GM18909 (cell line): ENCODE measurements around the gene ALG11.

Source experiments
- ATAC-seq: cut with Tn5 transposase; IDR thresholded peaks from one replicate; pipeline ENCODE4 v1.9.1; 2021; ENCODE audit warnings: mild to moderate bottlenecking; ENCODE audit not compliant: unreplicated experiment, poor library complexity

ALG11 gene

GRCh38 chr13:51996641-51997040 is 15.6 kb upstream of the ALG11 start:
- ATAC-seq: no peak

DNA sequence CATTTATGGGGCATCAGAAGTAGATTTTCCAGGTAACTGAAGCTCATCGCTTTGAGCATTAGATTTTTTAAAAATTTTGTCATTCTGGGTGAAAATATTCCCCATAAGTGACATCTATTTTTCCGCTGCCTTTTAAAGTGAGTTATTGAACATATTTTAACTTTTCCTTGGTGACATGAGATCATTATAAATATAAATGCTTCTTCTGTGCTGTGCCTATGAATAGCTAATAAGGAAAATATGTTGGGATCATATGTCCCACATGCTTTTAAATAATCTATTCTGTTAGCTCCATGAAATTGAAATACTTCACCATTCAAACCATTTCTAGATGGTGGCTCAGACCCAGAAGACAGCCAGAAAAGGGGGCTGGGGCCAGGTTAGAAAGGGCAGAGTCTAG is 15.0 kb upstream of the ALG11 start:
- no peak for ATAC-seq

DNA sequence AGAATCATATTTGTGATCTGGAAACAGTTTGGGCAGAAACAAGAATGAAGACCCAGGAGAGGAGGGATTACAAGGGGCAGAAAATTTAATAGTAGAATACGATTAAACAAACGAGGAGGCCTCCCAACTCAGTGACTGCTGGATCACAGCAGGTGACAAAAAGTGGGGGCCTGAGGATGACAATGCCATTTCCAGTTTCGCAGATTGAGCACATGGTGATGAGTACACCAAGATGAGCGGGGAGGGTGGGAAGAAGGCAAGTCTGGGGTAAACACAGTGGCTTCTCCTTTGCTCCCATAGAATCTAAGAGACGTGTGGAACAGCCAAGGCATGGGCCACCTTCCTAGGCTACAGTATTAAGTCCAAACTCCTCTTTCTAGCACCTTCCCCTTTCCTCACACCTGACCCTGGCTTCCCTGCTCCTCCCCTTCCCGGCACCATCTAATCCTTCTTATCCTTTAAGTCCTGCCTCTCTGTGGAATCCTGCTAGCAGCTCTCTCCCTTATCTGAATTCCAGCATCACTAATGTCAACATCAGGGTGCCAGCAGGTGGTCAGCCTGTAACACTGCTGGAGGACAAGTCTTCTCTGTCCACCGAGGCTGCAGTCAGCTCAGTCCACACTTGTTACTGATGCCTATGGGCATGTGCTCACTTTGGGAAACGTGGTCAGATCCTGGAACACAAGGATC is 14.4 kb upstream of the ALG11 start:
- no peak for ATAC-seq

GRCh38 chr13:51998723-51999509 is 13.3 kb upstream of the ALG11 start:
- ATAC-seq: no peak

GRCh38 chr13:51999510-51999911 is 12.7 kb upstream of the ALG11 start:
- ATAC-seq: no peak

GRCh38 chr13:51999921-52000320 is 12.3 kb upstream of the ALG11 start:
- no peak for ATAC-seq

- peak; percentile 78 for ATAC-seq
Measured at GRCh38 chr13:52001120-52001731, 11.0 kb upstream of the ALG11 start.

GRCh38 chr13:52002361-52002760 is 9.8 kb upstream of the ALG11 start:
- ATAC-seq: no peak

GRCh38 chr13:52003541-52003940 is 8.7 kb upstream of the ALG11 start:
- no peak for ATAC-seq

DNA sequence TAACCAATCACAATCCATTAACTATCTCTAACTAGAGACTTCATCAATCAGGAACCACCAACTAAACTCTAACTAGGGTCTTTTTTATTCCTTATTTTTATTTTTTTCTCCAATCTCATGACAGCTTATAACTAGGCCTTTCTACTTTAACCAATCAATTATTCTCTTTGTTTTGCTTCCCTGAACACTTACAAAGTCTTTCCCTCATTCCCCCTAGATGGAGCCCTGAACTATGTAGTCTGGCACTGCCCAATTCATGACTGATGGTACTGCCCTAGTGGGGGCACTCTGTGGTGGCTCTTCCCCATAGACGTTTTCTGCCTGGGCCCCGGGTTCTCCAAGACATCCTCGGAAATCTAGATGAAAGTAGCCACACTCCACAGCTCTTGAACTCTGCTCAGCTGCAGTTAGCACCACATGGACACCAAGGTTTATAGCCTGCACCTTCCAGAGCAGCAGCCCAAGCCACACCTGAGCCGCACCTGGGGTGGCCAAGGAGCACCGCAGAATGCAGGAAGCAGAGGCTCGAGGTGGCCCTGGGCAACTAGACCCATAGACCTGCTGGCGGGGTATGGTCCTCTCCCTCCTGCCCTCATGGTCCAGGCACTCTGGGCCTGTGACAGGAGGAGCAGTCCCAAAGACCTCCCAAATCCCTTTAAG is 7.6 kb upstream of the ALG11 start:
- no peak for ATAC-seq

- no peak for ATAC-seq
Measured at GRCh38 chr13:52005841-52006522, 6.2 kb upstream of the ALG11 start.

DNA sequence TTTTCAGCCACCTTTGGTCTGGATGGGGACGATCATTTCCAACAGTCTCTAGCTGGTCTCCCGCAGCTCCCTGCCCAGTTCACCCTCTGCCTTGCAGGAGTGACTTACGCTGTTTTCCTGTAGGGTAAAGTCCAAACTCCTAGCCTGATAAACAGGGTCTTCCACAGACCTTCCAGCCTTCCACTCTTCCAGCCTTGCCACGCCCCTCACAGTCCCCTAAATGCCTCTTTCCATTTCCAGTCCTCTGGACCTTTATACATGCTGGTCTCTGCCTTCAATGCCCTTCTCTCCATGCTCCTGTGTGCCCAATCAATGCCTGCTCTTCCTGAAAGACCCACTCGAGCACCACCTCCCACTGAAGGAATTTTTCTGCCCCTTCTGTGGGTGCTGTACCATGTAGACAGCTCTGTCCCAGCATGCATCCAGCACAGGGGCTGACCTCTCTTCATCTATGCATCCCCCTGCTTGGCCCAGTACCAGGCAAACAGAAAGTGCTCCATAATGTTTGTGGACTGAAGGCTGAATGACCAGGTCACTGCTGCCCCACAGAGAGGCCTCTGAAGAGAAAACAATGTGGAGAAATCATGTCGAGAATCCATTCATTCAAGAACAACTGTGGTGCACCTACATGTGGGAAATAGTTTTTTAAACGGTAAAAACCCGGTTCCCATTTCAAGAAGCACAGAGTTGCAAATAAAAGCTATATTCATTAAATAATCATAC is 5.5 kb upstream of the ALG11 start:
- ATAC-seq: no peak

DNA sequence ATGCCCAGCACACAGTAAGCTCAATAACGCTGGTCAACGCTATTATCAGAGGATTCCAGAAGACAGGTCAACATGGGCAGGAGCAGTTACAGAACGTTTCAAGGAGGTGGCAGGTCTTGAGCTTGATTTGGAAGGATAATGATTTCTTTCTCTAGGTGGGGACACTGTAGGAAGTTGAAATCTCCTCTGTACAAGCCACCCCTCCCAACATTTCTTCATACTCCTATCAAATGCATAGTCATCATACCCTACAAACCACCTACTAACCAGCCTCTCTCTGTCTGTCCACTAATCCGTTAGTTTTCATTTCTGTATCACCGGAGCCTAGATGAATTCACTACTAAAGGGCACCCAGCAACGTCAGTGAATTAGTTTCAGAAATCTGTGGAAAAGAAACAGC is 2.3 kb upstream of the ALG11 start:
- no peak for ATAC-seq

- peak; percentile 10 for ATAC-seq
Measured at GRCh38 chr13:52010890-52011631, 1.1 kb upstream of the ALG11 start, which contains the start of gene ATP7B. ATP7B (minus strand) TSS chr13:52011450; CDS start chr13:52011337, 113 bp downstream.

DNA sequence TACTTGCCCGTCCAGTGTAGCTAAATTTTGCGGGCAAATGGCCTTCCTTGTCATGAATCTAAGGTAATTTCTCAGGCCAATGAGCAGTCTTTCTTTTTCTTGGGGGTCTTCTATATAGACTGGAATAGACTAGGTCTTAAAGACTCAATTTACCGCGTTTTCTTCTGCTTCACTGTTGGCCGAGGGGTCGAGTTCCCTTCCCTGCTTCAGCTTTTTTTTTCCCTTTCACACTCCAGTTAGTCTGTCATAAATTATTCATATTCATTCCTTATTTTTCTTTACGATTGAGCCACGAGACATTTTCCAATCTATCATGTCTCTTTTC is 276 bp downstream of the ALG11 start:
- ATAC-seq: no peak

DNA sequence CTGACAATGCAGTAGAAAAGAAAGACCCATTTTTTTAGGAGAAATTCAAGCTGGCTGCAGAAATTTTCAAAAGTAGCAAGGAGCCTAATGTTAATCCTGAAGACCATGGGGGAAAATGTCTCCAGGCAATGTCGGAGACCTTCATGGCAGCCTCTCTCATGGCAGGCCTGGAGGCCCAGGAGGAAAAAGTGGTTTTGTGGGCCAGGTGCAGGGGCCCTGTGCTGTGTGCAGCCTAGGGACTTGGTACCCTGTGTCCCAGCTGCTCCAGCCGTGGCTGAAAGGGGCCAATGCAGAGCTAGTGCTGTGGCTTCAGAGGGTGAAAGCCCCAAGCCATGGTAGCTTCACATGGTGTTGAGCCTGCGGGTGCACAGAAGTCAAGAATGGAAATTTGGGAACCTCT is 4.1 kb downstream of the ALG11 start:
- ATAC-seq: no peak

GRCh38 chr13:52020191-52020590 is 8.0 kb downstream of the ALG11 start:
- no peak for ATAC-seq

- no peak for ATAC-seq
Measured at GRCh38 chr13:52022356-52022755, 10.2 kb downstream of the ALG11 start.

- ATAC-seq: no peak
Measured at GRCh38 chr13:52024481-52024880, 12.3 kb downstream of the ALG11 start, which contains the start of gene UTP14C. UTP14C (plus strand) TSS chr13:52024691; CDS start chr13:52028805, 4,114 bp downstream.
